K562 (cell line): ENCODE data around the gene KLHL33. TPM values are rescaled to one million over a fixed set of nuclear protein-coding genes. Genes with fewer than 3 reads are reported as not detected.

ENCODE experiments used
- AFF4 ChIP-seq: sonication (generic); formaldehyde crosslinking; IDR thresholded peaks from 2 replicates; pipeline ENCODE4 v1.8.0; 2023; ENCODE audit warnings: mild to moderate bottlenecking, missing genetic modification reagents
- BACH1 ChIP-seq: fragments of 200-800 bp; sonication (Bioruptor generic); IDR thresholded peaks from 2 replicates; pipeline ENCODE4 v1.6.1; 2016; ENCODE audit warnings: missing genetic modification characterization, missing compliant biosample characterization
- BCL6 ChIP-seq: fragments of 250-450 bp; sonication (Bioruptor Pico); IDR thresholded peaks from 2 replicates; pipeline ENCODE4 v1.4.0; 2020
- CCNT2 ChIP-seq: IDR thresholded peaks from 2 replicates; pipeline ENCODE4 v1.6.1; 2011; ENCODE audit warnings: borderline replicate concordance, low read depth, mild to moderate bottlenecking, moderate library complexity, mixed read lengths, low read length; ENCODE audit not compliant: insufficient read length; ENCODE audit errors: extremely low read depth
- ESRRA ChIP-seq: fragments of 450-650 bp; IDR thresholded peaks from 2 replicates; pipeline ENCODE4 v1.6.1; 2014; ENCODE audit warnings: low read depth, mild to moderate bottlenecking, moderate library complexity, borderline replicate concordance
- ETV6 ChIP-seq, 3 experiments: fragments of 150-350 bp in 1 of 3; sonication (generic) in 1 of 3; formaldehyde crosslinking in 1 of 3; IDR thresholded peaks; 2 replicates each; pipeline versions ENCODE4 v1.6.1 to v1.8.0; 2014 to 2022; ENCODE audit warnings: borderline replicate concordance in 2 of 3, low read depth in 2 of 3, antibody characterized with exemption in 1 of 3, low read length in 1 of 3, mild to moderate bottlenecking in 1 of 3, missing genetic modification reagents in 1 of 3
- MGA ChIP-seq: fragments of 450-650 bp; IDR thresholded peaks from 2 replicates; pipeline ENCODE4 v1.6.1; 2016; ENCODE audit warnings: mild to moderate bottlenecking, moderate library complexity
- MYC ChIP-seq, 2 experiments: fragments of 250-450 bp in 1 of 2; sonication (Bioruptor Pico) in 1 of 2; IDR thresholded peaks; 2 replicates each; pipeline versions ENCODE4 v1.5.1 to v1.6.1; 2012 to 2021; ENCODE audit warnings: low read depth in 2 of 2, borderline replicate concordance in 1 of 2, improper control_type of control experiment in 1 of 2, low read length in 1 of 2, mild to moderate bottlenecking in 1 of 2, moderate library complexity in 1 of 2
- NCOA6 ChIP-seq: fragments of 450-650 bp; IDR thresholded peaks from 2 replicates; pipeline ENCODE4 v1.6.1; 2017; ENCODE audit warnings: mild to moderate bottlenecking
- RBBP5 ChIP-seq: fragments of 200-600 bp; sonication (generic); IDR thresholded peaks from 2 replicates; pipeline ENCODE4 v1.6.1; 2012; ENCODE audit warnings: borderline replicate concordance, mild to moderate bottlenecking, low read length, control low read depth, inconsistent platforms; ENCODE audit not compliant: insufficient read depth, poor library complexity, severe bottlenecking
- polyA plus RNA-seq, 8 experiments: library from polyadenylated mRNA; depleted of rRNA in 4 of 8; stranded (reverse) in 5 of 8; unstranded in 3 of 8; fragments of >200 nt; fragmentation: Nextera tagmentation in 2 of 8; fragmentation: Illumina TruSeq in 1 of 8; extraction: Ambion mirVana in 2 of 8; extraction: Trizol in 1 of 8; gene quantifications; 2 replicates each; pipeline versions ENCODE4 v1.2.1 to v1.2.3, GENCODE V29; 2011 to 2014; ENCODE audit warnings: inconsistent platforms in 1 of 8, missing spikeins in 1 of 8
- total RNA-seq, 7 experiments: library from RNA; depleted of rRNA in 6 of 7; stranded (reverse); fragments of >200 nt in 6 of 7; fragmentation: Illumina TruSeq in 2 of 7; extraction: Trizol in 2 of 7; gene quantifications; 2 replicates each; pipeline versions ENCODE4 v1.2.1 to v1.2.3, GENCODE V29; 2011 to 2021; ENCODE audit warnings: low replicate concordance in 1 of 7

The KLHL33 gene
- total and polyA plus RNA-seq, 9 of the 15 experiments (the other 6 are each of a cell fraction or from before 2014, with no cell fraction given): 0.04 to 0.27 (median 0.13) TPM; not detected in 6

- TF ChIP-seq MGA (peak; percentile 7; the same call in 1 of the 2 replicates), NCOA6 (no peak), RBBP5 (peak; percentile 8), BCL6 (no peak), ESRRA (no peak), CCNT2 (no peak), BACH1 (no peak), AFF4 (CRISPR knock-in tag) (no peak), MYC (IDR thresholded peaks at IDR 0.05; ENCODE audit: low read depth, low read length) (peak; percentile 47; the same call in 1 of the 2 replicates), MYC (CRISPR knock-in tag; IDR thresholded peaks at IDR 0.05; ENCODE audit: borderline replicate concordance, low read depth) (no peak), ETV6 (IDR thresholded peaks at IDR 0.05; ENCODE audit: borderline replicate concordance in 1 of 2, low read depth in 2 of 2, low read length in 1 of 2) (peak in 1 of 2 experiments; percentile 40; a peak in 2 of 4 replicates), ETV6 (CRISPR knock-in tag; IDR thresholded peaks at IDR 0.05; ENCODE audit: borderline replicate concordance) (no peak)
Measured at GRCh38 chr14:20469890-20470602, 34.1 kb upstream of the KLHL33 start (continued).
